RWPE2 (cell line): ENCODE results near the gene DNAH7.

Experiments
- ATAC-seq: fragments of 200-7000 bp; cut with Tn5 transposase; 3 replicates; pipeline ENCODE4 v1.9.1; 2021; ENCODE audit warnings: low read depth
- DNase-seq: peaks from one replicate; pipeline ENCODE4 v3.0.0-alpha.2; 2020; ENCODE audit warnings: low spot score
- H3K27ac ChIP-seq: fragments of 450-650 bp; 2 replicates; pipeline ENCODE4 v1.5.1; 2017; ENCODE audit warnings: mild to moderate bottlenecking; ENCODE audit not compliant: poor library complexity, severe bottlenecking
- H3K27me3 ChIP-seq: fragments of 250-450 bp; sonication (Bioruptor Pico); 2 replicates; pipeline ENCODE4 v1.5.1; 2021; ENCODE audit warnings: mild to moderate bottlenecking, moderate library complexity; ENCODE audit not compliant: insufficient read depth, poor library complexity, severe bottlenecking
- H3K36me3 ChIP-seq: fragments of 250-450 bp; sonication (Bioruptor Pico); 2 replicates; pipeline ENCODE4 v1.5.1; 2020; ENCODE audit warnings: low read depth, mild to moderate bottlenecking, moderate library complexity
- H3K4me1 ChIP-seq: fragments of 250-450 bp; sonication (Bioruptor Pico); 2 replicates; pipeline ENCODE4 v1.5.1; 2021; ENCODE audit warnings: mild to moderate bottlenecking, moderate library complexity; ENCODE audit not compliant: insufficient read depth, poor library complexity, severe bottlenecking
- H3K4me3 ChIP-seq: fragments of 250-450 bp; sonication (Bioruptor Pico); 2 replicates; pipeline ENCODE4 v1.5.1; 2021; ENCODE audit warnings: mild to moderate bottlenecking, moderate library complexity; ENCODE audit not compliant: severe bottlenecking
- H3K9me3 ChIP-seq: fragments of 250-450 bp; sonication (Bioruptor Pico); 2 replicates; pipeline ENCODE4 v1.5.1; 2021; ENCODE audit warnings: mild to moderate bottlenecking, moderate library complexity; ENCODE audit not compliant: severe bottlenecking
- TF ChIP-seq, protein P1 (sequence below): fragments of 450-650 bp; IDR thresholded peaks from one replicate; pipeline ENCODE4 v1.5.1; 2017; ENCODE audit warnings: mild to moderate bottlenecking, moderate library complexity; ENCODE audit not compliant: poor library complexity, severe bottlenecking

DNAH7 gene

DNA sequence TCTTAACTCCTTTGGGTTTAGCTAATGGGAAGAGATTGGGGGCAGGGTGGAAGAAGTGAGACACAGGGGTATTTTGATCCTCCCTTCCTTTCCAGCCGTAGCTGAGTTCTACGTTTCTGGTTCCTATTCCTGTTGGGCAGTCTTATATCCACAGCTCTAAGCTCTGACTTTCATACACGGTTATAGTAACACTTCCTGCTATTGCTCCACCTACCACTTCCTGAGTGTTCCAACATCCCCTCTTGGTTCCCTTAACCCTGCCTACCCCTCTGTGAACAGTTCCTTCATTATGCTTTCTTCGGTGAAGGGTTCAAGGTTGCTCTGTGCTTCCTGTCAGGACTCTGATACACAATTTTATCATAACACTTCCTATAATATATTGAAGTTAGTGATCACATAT lies 205.1 kb downstream of the DNAH7 start:
- no peak for ATAC-seq

DNA sequence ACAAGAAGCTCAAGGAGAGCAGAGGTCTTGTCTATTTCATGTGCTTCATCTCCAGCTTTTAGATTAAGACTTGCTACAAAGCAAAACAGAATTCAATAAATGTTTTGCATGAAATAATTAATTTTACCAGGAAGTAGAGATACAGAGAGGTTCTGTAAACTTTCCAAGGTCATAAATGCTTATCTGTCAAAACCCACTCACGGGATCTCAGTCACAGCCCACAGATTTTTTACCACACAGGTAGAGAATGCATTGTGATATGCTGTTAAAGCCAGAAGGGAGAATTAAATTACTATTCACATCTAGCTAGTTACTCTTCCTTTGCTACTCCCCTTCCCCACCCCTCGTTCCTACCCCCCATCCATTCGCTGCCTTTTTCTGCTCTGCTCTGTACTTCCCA lies 205.5 kb downstream of the DNAH7 start:
- DNase-seq = no peak
- Histone ChIP-seq H3K36me3 (no peaks in the 10 kb centered on the region), H3K27me3 (no peaks in the 10 kb centered on the region), H3K4me3 (no peak overlapping the region), H3K4me1 (no peaks in the 10 kb centered on the region), H3K27ac (no peak overlapping the region), H3K9me3 (no peaks in the 10 kb centered on the region)
- no peak for ATAC-seq
- TF ChIP-seq, protein P1, sequence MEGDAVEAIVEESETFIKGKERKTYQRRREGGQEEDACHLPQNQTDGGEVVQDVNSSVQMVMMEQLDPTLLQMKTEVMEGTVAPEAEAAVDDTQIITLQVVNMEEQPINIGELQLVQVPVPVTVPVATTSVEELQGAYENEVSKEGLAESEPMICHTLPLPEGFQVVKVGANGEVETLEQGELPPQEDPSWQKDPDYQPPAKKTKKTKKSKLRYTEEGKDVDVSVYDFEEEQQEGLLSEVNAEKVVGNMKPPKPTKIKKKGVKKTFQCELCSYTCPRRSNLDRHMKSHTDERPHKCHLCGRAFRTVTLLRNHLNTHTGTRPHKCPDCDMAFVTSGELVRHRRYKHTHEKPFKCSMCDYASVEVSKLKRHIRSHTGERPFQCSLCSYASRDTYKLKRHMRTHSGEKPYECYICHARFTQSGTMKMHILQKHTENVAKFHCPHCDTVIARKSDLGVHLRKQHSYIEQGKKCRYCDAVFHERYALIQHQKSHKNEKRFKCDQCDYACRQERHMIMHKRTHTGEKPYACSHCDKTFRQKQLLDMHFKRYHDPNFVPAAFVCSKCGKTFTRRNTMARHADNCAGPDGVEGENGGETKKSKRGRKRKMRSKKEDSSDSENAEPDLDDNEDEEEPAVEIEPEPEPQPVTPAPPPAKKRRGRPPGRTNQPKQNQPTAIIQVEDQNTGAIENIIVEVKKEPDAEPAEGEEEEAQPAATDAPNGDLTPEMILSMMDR = no peak

More for the DNA sequence above, 205.1 kb downstream of the DNAH7 start:
- H3K36me3 ChIP-seq = no peaks in the 10 kb centered on the region
- no peak overlapping the region for H3K4me3 ChIP-seq
- no peak overlapping the region for H3K27ac ChIP-seq
- no peaks in the 10 kb centered on the region for H3K9me3 ChIP-seq
- H3K27me3 ChIP-seq = no peaks in the 10 kb centered on the region
- H3K4me1 ChIP-seq = no peaks in the 10 kb centered on the region
- TF ChIP-seq, protein P1 = no peak
- no peak for DNase-seq

DNA sequence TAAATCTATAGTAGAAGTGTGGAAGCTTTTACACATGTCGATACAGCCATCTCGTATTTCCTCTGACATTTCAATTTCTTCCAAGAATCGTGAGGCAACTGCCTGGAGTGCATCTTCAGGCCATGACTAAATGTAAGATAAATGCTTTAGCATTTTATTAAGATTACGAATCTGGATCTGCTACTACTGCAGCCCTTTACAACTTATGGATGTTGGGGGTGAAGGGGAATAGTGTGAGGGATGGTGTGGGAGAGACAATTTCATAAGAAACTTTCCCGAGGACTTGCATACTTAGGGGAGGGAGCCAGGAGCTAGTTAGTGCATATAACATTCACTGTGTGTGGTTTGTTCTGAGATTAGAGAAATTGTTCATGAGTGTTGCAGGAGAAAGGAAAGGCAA lies 206.8 kb downstream of the DNAH7 start:
- H3K4me1 ChIP-seq = no peaks in the 10 kb centered on the region
- no peak overlapping the region for H3K27ac ChIP-seq
- no peak for ATAC-seq
- no peaks in the 10 kb centered on the region for H3K27me3 ChIP-seq
- no peaks in the 10 kb centered on the region for H3K36me3 ChIP-seq
- no peak overlapping the region for H3K4me3 ChIP-seq
- TF ChIP-seq, protein P1 = no peak
- H3K9me3 ChIP-seq = no peaks in the 10 kb centered on the region
- DNase-seq = no peak

DNA sequence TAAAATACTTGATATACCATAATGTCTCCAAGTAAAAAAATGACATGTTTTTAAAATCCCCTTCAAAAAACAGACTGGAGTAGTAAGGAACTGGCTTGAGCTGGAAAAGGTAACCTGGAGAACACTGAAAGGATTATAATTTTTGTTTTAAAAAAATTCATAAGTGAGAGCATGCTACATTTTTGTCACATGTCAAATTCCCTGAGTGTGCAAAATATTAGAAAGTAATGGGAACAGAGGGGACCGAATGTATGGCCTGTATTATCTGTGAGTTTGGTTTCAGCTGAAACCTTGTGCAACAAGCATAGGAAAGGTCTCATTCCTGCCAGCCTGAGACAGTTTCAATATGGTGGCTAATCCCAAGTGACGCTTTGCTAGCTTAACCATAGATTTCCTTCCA lies 209.1 kb downstream of the DNAH7 start:
- TF ChIP-seq, protein P1 = no peak
- Histone ChIP-seq H3K36me3 (no peaks in the 10 kb centered on the region), H3K27me3 (no peaks in the 10 kb centered on the region), H3K27ac (no peak overlapping the region), H3K9me3 (no peaks in the 10 kb centered on the region), H3K4me1 (no peaks in the 10 kb centered on the region), H3K4me3 (no peak overlapping the region)
- no peak for DNase-seq
- ATAC-seq = no peak

DNA sequence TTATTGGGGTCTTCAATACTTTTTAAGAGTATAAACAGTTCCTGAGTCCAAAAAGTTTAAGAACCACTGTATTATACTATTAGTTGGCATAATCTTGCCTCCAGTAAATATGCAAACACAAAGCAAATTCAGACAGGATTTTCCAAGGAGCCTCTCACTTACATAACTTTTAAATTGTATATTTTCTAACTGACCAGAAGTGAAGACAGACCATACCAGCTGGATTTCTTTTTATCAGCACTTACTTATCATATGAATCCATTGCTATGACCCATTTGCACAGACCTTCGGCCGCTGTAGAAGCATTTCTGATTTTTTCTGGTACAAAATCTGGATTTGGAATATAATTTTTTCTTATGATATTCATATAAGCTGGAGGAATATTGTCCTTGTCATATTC lies 211.5 kb downstream of the DNAH7 start:
- no peaks in the 10 kb centered on the region for H3K9me3 ChIP-seq
- H3K4me1 ChIP-seq = no peaks in the 10 kb centered on the region
- no peaks in the 10 kb centered on the region for H3K27me3 ChIP-seq
- no peak for ATAC-seq
- no peak overlapping the region for H3K4me3 ChIP-seq
- DNase-seq = no peak
- H3K27ac ChIP-seq = no peak overlapping the region
- TF ChIP-seq, protein P1 = no peak
- H3K36me3 ChIP-seq = no peaks in the 10 kb centered on the region
